Nephron (organoid): ENCODE measurements around the gene DFFB.

Experiments
- H3K27ac Mint-ChIP-seq, 3 experiments: 2 replicates each; pipeline ENCODE4 v1.8.0; 2020; ENCODE audit warnings: mixed read lengths in 3 of 3, mild to moderate bottlenecking in 2 of 3, moderate library complexity in 1 of 3
- H3K27me3 Mint-ChIP-seq: 2 replicates; pipeline ENCODE4 v1.8.0; 2021; ENCODE audit warnings: low read depth, mild to moderate bottlenecking, moderate library complexity, mixed read lengths
- H3K36me3 Mint-ChIP-seq: 2 replicates; pipeline ENCODE4 v1.8.0; 2020; ENCODE audit warnings: low read depth, mixed read lengths
- H3K4me1 Mint-ChIP-seq: 2 replicates; pipeline ENCODE4 v1.8.0; 2020; ENCODE audit warnings: mixed read lengths
- H3K4me3 Mint-ChIP-seq, 3 experiments: 2 replicates each; pipeline ENCODE4 v1.8.0; 2020; ENCODE audit warnings: mild to moderate bottlenecking in 3 of 3, mixed read lengths in 3 of 3, moderate library complexity in 2 of 3
- H3K9me3 Mint-ChIP-seq: 2 replicates; pipeline ENCODE4 v1.8.0; 2020; ENCODE audit warnings: mixed read lengths
- CTCF ChIP-seq, 3 experiments: fragments of 200-600 bp; sonication (generic); IDR thresholded peaks; one replicate each; pipeline ENCODE4 v1.5.0; 2021; ENCODE audit warnings: antibody characterized with exemption in 3 of 3; ENCODE audit not compliant: unreplicated experiment in 3 of 3

The DFFB gene

DNA sequence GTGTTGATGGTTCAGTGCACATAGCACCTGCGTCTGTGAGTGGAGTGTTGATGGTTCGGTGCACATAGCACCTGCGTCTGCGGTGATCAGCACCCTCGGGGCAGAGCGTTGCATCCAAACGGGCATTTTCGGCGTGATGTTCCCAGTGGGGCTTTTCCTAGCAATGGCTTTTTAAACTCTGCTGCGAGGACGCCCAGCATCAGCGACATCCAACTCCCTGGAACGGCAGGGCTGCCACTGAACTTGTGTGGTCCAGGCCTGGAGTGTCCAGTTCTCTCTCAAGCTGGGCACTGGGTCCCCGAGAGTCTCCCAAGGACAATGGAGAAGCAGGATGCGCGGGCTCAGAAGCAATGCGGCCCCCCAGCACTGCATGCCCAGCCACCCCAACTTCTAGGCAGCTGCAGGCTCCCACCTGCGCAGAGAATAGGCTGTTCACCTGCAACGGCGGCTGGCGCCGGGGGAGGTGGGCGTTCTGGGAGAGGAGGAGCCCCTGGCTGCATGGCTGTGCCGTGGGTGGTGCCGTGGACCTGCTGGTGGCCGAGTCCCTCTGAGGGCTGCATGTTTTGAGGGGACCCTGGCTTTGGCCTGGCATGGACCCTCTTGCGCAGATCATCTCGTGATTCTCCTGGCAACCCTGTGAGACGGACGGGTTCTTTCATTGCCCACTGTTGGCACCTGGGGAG is 52.9 kb downstream of the DFFB start:
- no peak overlapping the region for H3K4me3 Mint-ChIP-seq
- H3K27ac Mint-ChIP-seq: no peak overlapping the region

DNA sequence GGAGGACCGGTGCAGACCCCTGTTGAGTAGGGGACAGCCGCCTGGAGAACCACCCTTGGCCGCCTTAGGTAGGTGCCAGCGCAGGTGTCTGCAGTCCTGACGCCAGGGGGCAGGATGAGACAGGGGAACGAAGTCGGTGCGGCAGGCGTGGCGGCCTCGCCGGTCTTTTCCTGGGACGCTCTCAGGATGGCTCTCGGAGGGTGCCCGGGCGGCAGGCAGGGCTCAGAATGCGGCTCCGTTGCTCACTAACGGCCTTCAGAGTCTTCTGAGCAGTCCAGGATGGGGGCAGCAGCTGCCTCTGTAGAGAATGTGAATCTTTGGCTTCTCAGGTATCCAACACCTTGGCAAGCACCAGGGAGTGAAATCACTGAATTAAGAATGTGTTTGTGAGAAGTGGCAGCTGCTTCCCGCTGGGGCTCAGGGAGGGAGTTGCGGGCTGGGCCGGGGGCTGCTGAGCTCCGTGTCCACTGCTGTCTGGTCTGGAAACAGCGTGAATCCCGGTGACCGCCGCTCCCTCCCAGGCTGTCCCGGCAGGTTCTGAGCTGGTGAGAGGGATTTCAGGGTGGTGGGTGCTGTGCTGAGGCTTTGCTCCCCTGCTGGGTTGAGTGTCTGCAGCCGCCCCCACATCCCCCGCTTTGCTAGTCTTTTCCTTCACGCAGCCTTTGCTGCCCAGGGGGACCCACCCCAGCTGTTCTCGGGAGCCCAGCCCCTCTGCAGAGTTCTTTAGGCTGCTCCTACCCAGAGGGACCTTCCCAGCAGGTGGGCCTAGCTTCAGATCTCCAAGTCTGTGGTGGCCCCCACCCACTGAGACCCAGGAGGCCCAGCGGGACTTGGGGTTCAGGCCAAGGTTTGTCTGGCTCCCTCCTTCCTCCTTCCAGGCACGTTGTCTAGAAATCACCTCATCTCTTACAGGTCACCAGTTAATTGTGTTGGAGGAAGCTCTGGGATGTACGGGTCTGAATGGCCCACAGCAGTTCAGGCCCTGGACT is 53.9 kb downstream of the DFFB start:
- peaks cover 24% of the 10 kb centered on the region for H3K27me3 Mint-ChIP-seq
- H3K9me3 Mint-ChIP-seq: no peaks in the 10 kb centered on the region
- peak overlapping the region in 1 of 3 experiments; percentile 35 for H3K27ac Mint-ChIP-seq
- H3K4me3 Mint-ChIP-seq: peak overlapping the region in 2 of 3 experiments; percentile 25 to 47
- H3K4me1 Mint-ChIP-seq: peaks cover 10% of the 10 kb centered on the region
- H3K36me3 Mint-ChIP-seq: no peaks in the 10 kb centered on the region
- TF ChIP-seq CTCF (IDR thresholded peaks at IDR 0.05; ENCODE audit: unreplicated experiment in 3 of 3): peak; percentile 77 to 90 (median 78)

More for the DNA sequence above, 52.9 kb downstream of the DFFB start:
- Mint-ChIP-seq H3K4me1 (peaks cover 15% of the 10 kb centered on the region), H3K36me3 (no peaks in the 10 kb centered on the region), H3K9me3 (no peaks in the 10 kb centered on the region), H3K27me3 (peaks cover 28% of the 10 kb centered on the region)
- no peak for TF ChIP-seq CTCF (IDR thresholded peaks at IDR 0.05; ENCODE audit: unreplicated experiment in 3 of 3)

- H3K27ac Mint-ChIP-seq: no peak overlapping the region
- H3K4me1 Mint-ChIP-seq: peaks cover 10% of the 10 kb centered on the region
- TF ChIP-seq CTCF (IDR thresholded peaks at IDR 0.05; ENCODE audit: unreplicated experiment in 3 of 3): no peak
- H3K27me3 Mint-ChIP-seq: peaks cover 24% of the 10 kb centered on the region
- no peaks in the 10 kb centered on the region for H3K9me3 Mint-ChIP-seq
- no peak overlapping the region for H3K4me3 Mint-ChIP-seq
- no peaks in the 10 kb centered on the region for H3K36me3 Mint-ChIP-seq
These were observed 54.9 kb downstream of the DFFB start for GRCh38 chr1:3911981-3912808.

DNA sequence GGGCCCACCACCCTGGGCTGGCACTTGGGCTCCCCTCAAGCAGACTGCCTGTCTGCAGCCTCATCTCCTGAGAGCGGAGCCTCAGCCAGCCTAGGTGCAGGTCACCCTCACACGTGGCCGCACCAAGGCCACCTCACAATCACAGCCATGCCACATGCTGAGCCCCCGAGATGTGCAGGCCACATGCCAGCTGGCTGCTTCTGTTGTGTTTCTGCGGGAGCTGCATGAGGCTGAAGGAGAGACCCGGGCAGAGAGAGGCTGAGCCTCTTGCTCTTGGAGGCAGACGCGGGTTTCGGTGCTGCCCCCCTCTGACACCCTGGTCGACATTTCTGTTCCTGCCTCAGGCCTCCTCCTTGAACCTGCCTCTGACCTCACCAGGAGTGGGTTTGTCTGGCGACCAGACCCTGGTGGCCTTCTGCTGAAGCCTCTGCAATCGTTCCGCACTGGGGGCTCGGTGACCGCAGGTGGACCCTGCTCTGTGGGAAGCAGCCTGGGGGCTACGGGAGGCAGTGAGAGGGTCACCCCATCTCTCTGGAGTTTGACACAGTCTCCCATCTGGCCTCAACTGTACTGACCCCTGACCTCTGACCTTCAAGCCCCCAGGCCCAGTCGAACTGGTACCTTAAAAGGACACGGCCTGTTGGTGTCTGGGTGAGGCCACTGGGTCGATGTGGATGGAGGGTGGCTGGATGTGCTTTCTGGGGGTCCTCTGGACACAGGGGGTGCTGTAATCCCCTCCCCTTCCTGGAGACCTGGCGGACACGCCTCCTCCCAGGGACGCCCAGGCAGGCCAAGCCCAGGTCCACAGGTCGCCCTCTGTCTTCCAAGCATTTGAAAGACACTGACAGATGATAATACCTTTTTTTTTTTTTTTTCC is 55.8 kb downstream of the DFFB start:
- Mint-ChIP-seq H3K9me3 (no peaks in the 10 kb centered on the region), H3K4me1 (peaks cover 10% of the 10 kb centered on the region), H3K4me3 (no peak overlapping the region), H3K36me3 (no peaks in the 10 kb centered on the region), H3K27ac (no peak overlapping the region), H3K27me3 (peaks cover 25% of the 10 kb centered on the region)
- no peak for TF ChIP-seq CTCF (IDR thresholded peaks at IDR 0.05; ENCODE audit: unreplicated experiment in 3 of 3)

DNA sequence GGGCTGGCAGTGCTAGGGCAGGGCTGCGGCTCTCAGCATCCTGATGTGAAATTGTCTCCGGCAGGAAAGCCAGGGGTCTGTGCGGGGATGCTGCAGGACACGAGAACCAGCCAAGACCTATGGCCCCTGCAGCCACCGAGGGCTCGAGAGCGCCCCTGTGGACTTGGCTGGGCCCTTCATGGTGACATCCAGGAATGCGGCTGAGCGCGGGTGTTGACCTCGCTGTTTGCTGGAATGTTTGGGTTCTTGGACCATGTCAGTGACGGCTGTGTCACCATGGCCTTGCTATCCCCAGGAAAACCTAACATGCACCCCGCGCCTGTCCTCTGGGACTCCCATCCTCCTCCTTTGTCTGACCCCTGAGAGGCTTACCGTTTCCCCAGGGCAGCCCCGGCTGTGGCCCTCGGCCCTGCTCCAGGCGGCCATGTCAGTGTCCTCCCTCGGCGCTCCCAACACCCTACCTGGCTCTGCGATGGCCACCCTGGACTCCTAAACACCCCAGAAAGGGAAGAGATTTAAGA is 57.1 kb downstream of the DFFB start:
- Mint-ChIP-seq H3K4me1 (peaks cover 7% of the 10 kb centered on the region), H3K9me3 (peaks cover 5% of the 10 kb centered on the region), H3K36me3 (no peaks in the 10 kb centered on the region), H3K27ac (no peak overlapping the region), H3K27me3 (peaks cover 24% of the 10 kb centered on the region), H3K4me3 (no peak overlapping the region)
- TF ChIP-seq CTCF (IDR thresholded peaks at IDR 0.05; ENCODE audit: unreplicated experiment in 3 of 3): no peak
